Measurements from ENCODE around the gene AGO1. TPM values are rescaled to one million over a fixed set of nuclear protein-coding genes. Genes with fewer than 3 reads are reported as not detected.

Gene AGO1
- total and polyA plus RNA-seq, 10 donors = 2.3 to 38.2 (median 31.0) TPM

GRCh38 chr1:35852241-35852640 is 30.8 kb upstream of the AGO1 start:
- WGBS, 5 donors = 42 to 50% (median 45%) methylated on average over 2 of the region's 2 CpGs
- intact Hi-C loops (cut with DNase I; ENCODE audit: low total_unique reads) = no loop called here
- H3K36me3 ChIP-seq = peaks cover 3 to 88% (median 55%) of the 10 kb centered on the region in 6 donors
- no peak overlapping the region for H3K27ac ChIP-seq
- no peaks in the 10 kb centered on the region for H3K27me3 ChIP-seq (replicated peaks in 1 of 7)
- H3K4me1 ChIP-seq = peaks cover 0 to 13% (median 2%) of the 10 kb centered on the region in 6 donors
- no peaks in the 10 kb centered on the region for H3K9me3 ChIP-seq
- DNase-seq = no peak
- H3K4me3 ChIP-seq = no peak overlapping the region
- TF ChIP-seq POLR2AphosphoS5 (IDR thresholded peaks at IDR 0.05) (no peak), POLR2A (IDR thresholded peaks at IDR 0.05) (no peak), CTCF (IDR thresholded peaks at IDR 0.05 in 8 of 11, conservative IDR thresholded peaks at IDR 0.05 in 3 of 11) (no peak)

DNA sequence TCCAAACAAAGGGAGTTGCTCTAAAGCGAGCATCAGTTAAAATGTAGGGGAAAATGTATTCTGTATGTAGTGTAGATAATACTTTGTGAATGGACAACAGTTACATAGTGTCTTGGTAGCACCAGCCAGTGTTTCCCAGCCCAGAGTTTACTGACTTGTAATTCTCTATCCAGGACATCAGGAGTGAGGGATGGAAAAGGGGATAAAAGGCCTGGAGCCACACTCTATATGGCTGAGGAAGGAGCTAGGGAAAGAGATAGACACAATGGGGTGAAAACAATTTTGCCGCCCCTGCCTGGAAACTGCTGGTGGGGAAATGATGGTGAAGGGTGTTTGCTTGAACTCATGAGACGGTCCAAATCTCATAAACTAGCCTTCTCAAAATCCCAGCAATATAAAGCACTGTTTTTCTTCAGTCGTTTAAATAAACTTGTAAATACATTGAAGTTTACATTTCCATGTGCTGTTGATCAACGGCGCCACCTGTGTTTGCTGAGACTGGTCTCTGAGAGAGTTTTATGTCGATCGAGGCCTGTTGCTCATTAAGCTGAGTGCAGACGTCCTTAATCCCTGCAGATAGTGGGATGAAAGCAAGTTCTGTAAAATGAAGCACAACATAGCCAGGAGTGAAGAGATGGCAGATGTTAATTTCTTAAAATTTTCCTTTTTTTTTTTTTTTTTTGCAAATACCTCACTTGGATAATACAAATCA is 27.9 kb upstream of the AGO1 start:
- intact Hi-C loops (cut with DNase I; ENCODE audit: low total_unique reads) = no loop called here
- Histone ChIP-seq H3K4me3 (no peak overlapping the region), H3K27ac (no peak overlapping the region), H3K36me3 (peaks cover 3 to 83% (median 50%) of the 10 kb centered on the region in 6 donors), H3K9me3 (no peaks in the 10 kb centered on the region), H3K27me3 (replicated peaks in 1 of 7) (no peaks in the 10 kb centered on the region), H3K4me1 (peaks cover 0 to 1% (median 0%) of the 10 kb centered on the region in 6 donors)
- 83 to 88% (median 84%) methylated on average over 9 of the region's 9 CpGs for WGBS, 5 donors
- TF ChIP-seq POLR2AphosphoS5 (IDR thresholded peaks at IDR 0.05) = no peak
- no peak for TF ChIP-seq POLR2A (IDR thresholded peaks at IDR 0.05)
- no peak for TF ChIP-seq CTCF (IDR thresholded peaks at IDR 0.05 in 8 of 11, conservative IDR thresholded peaks at IDR 0.05 in 3 of 11)
- DNase-seq = no peak

DNA sequence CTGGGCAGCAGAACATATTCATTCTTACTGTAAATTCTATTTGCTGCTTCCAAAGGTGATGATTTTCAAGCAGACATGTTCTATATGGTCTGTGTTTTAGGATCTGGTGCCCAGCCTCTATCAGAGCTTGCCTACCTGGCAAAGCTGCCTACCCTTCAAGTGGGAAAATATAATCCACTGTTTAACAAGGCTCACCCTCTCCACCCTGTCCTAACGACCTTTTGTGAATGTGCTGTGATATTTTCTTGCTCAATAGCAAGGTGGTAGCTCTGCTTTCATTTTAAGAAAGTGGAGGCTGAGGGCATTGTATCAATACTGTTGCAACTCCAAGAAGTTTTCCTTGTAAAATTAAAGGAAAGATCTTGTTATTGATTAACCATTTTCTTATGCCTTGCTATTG is 26.0 kb upstream of the AGO1 start:
- H3K27me3 ChIP-seq (replicated peaks in 1 of 7) = no peaks in the 10 kb centered on the region
- peaks cover 0 to 65% (median 34%) of the 10 kb centered on the region in 6 donors for H3K36me3 ChIP-seq
- DNase-seq = no peak
- WGBS, 5 donors = 40 to 75% (median 61%) methylated on average over 1 of the region's 1 CpG
- peaks cover 0 to 11% (median 0%) of the 10 kb centered on the region in 6 donors for H3K4me1 ChIP-seq
- no peak overlapping the region for H3K4me3 ChIP-seq
- no peak overlapping the region for H3K27ac ChIP-seq
- TF ChIP-seq POLR2A (IDR thresholded peaks at IDR 0.05) (no peak), CTCF (IDR thresholded peaks at IDR 0.05 in 8 of 11, conservative IDR thresholded peaks at IDR 0.05 in 3 of 11) (no peak), POLR2AphosphoS5 (IDR thresholded peaks at IDR 0.05) (no peak)
- H3K9me3 ChIP-seq = no peaks in the 10 kb centered on the region
- intact Hi-C loops (cut with DNase I; ENCODE audit: low total_unique reads) = no loop called here

DNA sequence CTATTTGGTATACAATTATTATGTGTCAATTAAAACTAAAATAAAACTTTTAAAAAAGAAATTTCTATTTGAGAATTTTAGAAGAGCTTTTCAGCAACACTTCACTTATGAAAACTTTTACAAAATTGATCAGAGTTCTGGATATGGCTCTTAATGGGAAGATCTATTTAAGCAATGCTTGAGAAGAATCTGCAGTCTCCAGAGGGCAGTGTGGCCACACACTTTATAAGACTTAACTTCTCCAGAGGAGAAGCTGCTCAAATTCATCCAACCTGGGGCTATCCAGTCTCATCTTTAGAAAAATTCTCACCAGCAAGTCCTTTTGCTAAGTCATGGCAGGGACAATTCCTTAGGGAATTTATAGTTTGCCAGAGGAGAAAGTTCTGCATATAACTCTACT is 25.2 kb upstream of the AGO1 start:
- Histone ChIP-seq H3K36me3 (peaks cover 0 to 56% (median 31%) of the 10 kb centered on the region in 6 donors), H3K4me1 (peaks cover 0 to 11% (median 0%) of the 10 kb centered on the region in 6 donors), H3K27ac (no peak overlapping the region), H3K4me3 (no peak overlapping the region), H3K27me3 (replicated peaks in 1 of 7) (no peaks in the 10 kb centered on the region), H3K9me3 (no peaks in the 10 kb centered on the region)
- intact Hi-C loops (cut with DNase I; ENCODE audit: low total_unique reads) = no loop called here
- DNase-seq = no peak
- TF ChIP-seq CTCF (IDR thresholded peaks at IDR 0.05 in 8 of 11, conservative IDR thresholded peaks at IDR 0.05 in 3 of 11) = peak in 1 of 11 experiments; percentile 11
- no peak for TF ChIP-seq POLR2AphosphoS5 (IDR thresholded peaks at IDR 0.05)
